ENCODE data around the gene FAM3D. TPM values are rescaled to one million over a fixed set of nuclear protein-coding genes. Genes with fewer than 3 reads are reported as not detected.

The FAM3D gene
- polyA plus RNA-seq, 1 donor (not counting 4 experiments of a cell fraction or from before 2014, with no cell fraction given): not detected

GRCh38 chr3:58627570-58627885 is 39.0 kb downstream of the FAM3D start:
- Histone ChIP-seq H3K4me1 (ENCODE audit: control insufficient read depth, extremely low read depth, insufficient read depth, low read length) (no peaks in the 10 kb centered on the region), H3K79me2 (ENCODE audit: control insufficient read depth, insufficient read depth, low read length) (no peaks in the 10 kb centered on the region), H3K27me3 (ENCODE audit: control insufficient read depth, extremely low read depth, insufficient read depth, low read length) (peaks cover 15% of the 10 kb centered on the region), H3K9me3 (ENCODE audit: control insufficient read depth, low read depth, low read length) (no peaks in the 10 kb centered on the region), H3K9me1 (ENCODE audit: control insufficient read depth, extremely low read depth, insufficient read depth, low read length) (no peaks in the 10 kb centered on the region), H3K27ac (ENCODE audit: control insufficient read depth, insufficient read depth, low read length) (no peak overlapping the region), H2AFZ (ENCODE audit: control insufficient read depth, low read length) (no peak overlapping the region), H3K4me2 (ENCODE audit: control insufficient read depth, extremely low read depth, insufficient read depth, low read depth, low read length) (no peak overlapping the region), H4K20me1 (ENCODE audit: control insufficient read depth, extremely low read depth, insufficient read depth, low read length) (no peaks in the 10 kb centered on the region), H3K4me3 (ENCODE audit: control insufficient read depth in 2 of 3, extremely low read depth in 1 of 3, insufficient read depth in 2 of 3, low read depth in 1 of 3, low read length in 3 of 3) (no peak overlapping the region), H3K36me3 (ENCODE audit: control insufficient read depth in 2 of 2, extremely low read depth in 1 of 2, insufficient read depth in 2 of 2, low read length in 2 of 2) (no peaks in the 10 kb centered on the region), H3K9ac (ENCODE audit: control insufficient read depth, extremely low read depth, insufficient read depth, low read length) (no peak overlapping the region)
- FAIRE-seq (no peak), DNase-seq (ENCODE audit: low read depth, low spot score) (no peak)
- dilution Hi-C loops (cut with MboI; ENCODE audit: extremely low pct_ligation_motif_present, low sequenced_read_pairs): no loop called here
- TF ChIP-seq, protein P1, sequence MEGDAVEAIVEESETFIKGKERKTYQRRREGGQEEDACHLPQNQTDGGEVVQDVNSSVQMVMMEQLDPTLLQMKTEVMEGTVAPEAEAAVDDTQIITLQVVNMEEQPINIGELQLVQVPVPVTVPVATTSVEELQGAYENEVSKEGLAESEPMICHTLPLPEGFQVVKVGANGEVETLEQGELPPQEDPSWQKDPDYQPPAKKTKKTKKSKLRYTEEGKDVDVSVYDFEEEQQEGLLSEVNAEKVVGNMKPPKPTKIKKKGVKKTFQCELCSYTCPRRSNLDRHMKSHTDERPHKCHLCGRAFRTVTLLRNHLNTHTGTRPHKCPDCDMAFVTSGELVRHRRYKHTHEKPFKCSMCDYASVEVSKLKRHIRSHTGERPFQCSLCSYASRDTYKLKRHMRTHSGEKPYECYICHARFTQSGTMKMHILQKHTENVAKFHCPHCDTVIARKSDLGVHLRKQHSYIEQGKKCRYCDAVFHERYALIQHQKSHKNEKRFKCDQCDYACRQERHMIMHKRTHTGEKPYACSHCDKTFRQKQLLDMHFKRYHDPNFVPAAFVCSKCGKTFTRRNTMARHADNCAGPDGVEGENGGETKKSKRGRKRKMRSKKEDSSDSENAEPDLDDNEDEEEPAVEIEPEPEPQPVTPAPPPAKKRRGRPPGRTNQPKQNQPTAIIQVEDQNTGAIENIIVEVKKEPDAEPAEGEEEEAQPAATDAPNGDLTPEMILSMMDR (optimal IDR thresholded peaks at IDR 0.05 in 1 of 3, IDR thresholded peaks at IDR 0.05 in 1 of 3, conservative IDR thresholded peaks at IDR 0.05 in 1 of 3; ENCODE audit: extremely low read depth in 1 of 3, insufficient read depth in 2 of 3, low read length in 3 of 3): no peak
- no peak for TF ChIP-seq EZH2 (IDR thresholded peaks at IDR 0.05; ENCODE audit: low read length)

DNA sequence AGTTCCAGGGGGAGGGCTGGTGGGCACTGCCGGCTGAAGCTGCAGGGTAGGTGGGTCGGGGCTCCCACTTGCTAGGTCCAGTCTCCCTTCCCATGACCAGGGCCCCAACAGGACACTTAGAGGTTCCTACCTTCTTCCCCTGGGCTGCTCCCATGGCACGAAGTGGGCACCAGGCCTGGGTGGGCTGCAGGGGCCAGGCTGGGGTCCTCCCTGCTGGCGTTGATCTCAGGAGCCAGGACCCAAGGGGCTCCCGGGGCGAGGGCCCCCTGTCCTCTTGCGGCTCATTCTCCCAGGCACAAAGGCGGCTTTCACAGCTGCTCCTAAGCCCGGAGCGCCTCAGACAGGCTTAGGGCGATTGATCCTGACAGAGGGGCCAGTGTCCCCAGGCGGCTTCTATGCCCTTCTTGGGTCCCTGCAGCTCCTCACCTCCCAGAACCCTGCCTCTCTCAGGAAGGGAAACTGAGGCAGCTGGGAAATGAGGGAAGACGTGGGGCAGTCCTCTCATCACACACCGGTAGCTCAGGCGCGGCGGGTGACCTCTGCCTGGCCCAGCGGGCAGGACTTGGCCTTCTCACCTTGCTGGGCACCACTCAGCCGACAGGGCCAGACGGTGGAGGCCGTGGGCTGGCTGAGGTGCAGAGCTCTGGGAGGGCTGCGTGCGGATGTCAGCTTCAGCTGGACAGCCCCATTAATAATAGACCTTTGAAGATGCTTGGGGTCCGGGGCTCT is 39.6 kb downstream of the FAM3D start:
- Histone ChIP-seq H3K4me1 (ENCODE audit: control insufficient read depth, extremely low read depth, insufficient read depth, low read length) (no peaks in the 10 kb centered on the region), H3K4me3 (ENCODE audit: control insufficient read depth in 2 of 3, extremely low read depth in 1 of 3, insufficient read depth in 2 of 3, low read depth in 1 of 3, low read length in 3 of 3) (no peak overlapping the region), H3K79me2 (ENCODE audit: control insufficient read depth, insufficient read depth, low read length) (no peaks in the 10 kb centered on the region), H3K9ac (ENCODE audit: control insufficient read depth, extremely low read depth, insufficient read depth, low read length) (no peak overlapping the region), H3K27me3 (ENCODE audit: control insufficient read depth, extremely low read depth, insufficient read depth, low read length) (peaks cover 15% of the 10 kb centered on the region), H2AFZ (ENCODE audit: control insufficient read depth, low read length) (no peak overlapping the region), H3K9me3 (ENCODE audit: control insufficient read depth, low read depth, low read length) (no peaks in the 10 kb centered on the region), H3K4me2 (ENCODE audit: control insufficient read depth, extremely low read depth, insufficient read depth, low read depth, low read length) (no peak overlapping the region), H3K9me1 (ENCODE audit: control insufficient read depth, extremely low read depth, insufficient read depth, low read length) (no peaks in the 10 kb centered on the region), H3K36me3 (ENCODE audit: control insufficient read depth in 2 of 2, extremely low read depth in 1 of 2, insufficient read depth in 2 of 2, low read length in 2 of 2) (no peaks in the 10 kb centered on the region), H3K27ac (ENCODE audit: control insufficient read depth, insufficient read depth, low read length) (no peak overlapping the region), H4K20me1 (ENCODE audit: control insufficient read depth, extremely low read depth, insufficient read depth, low read length) (no peaks in the 10 kb centered on the region)
- TF ChIP-seq, protein P1 (optimal IDR thresholded peaks at IDR 0.05 in 1 of 3, IDR thresholded peaks at IDR 0.05 in 1 of 3, conservative IDR thresholded peaks at IDR 0.05 in 1 of 3; ENCODE audit: extremely low read depth in 1 of 3, insufficient read depth in 2 of 3, low read length in 3 of 3): no peak
- TF ChIP-seq EZH2 (IDR thresholded peaks at IDR 0.05; ENCODE audit: low read length): no peak
- dilution Hi-C loops (cut with MboI; ENCODE audit: extremely low pct_ligation_motif_present, low sequenced_read_pairs): no loop called here
- FAIRE-seq: no peak
- DNase-seq (ENCODE audit: low read depth, low spot score): no peak

Data from keratinocyte (primary cell).